Upper lobe of left lung (tissue), 4 donors: ENCODE data around the gene TRIM50.

Source experiments
- POLR2A ChIP-seq, 4 donors: fragments of 450-650 bp; IDR thresholded peaks; one replicate each; pipeline ENCODE4 v1.5.1; 2016 to 2017; ENCODE audit warnings: antibody characterized with exemption in 4 of 4, mild to moderate bottlenecking in 2 of 4
- TF ChIP-seq, protein P1 (sequence below), 6 experiments: fragments of 450-650 bp in 4 of 6; fragments of 200-600 bp in 2 of 6; sonication (generic) in 2 of 6; IDR thresholded peaks; one replicate each; pipeline ENCODE4 v1.5.1; 2016 to 2019; ENCODE audit warnings: antibody characterized with exemption in 6 of 6

DNA sequence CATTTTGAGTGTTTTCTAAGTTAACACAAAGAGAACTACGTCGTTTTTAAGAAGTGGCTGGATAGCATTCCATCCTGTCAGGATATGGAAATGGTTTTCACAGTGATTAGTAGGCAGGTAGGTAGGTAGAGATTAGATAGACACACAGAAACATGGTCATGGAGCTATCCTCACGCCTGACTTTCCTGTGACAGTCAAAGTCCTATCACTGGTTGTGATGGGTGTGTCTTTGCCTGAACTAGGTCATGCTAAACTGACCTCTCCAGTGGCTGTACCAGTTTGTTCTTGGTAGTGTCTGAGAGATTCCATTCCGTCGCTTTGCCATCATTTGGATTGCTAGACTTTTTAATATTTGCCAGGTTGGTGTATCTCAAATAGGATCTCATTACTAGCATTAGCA is 28.3 kb upstream of the TRIM50 start:
- TF ChIP-seq, protein P1, sequence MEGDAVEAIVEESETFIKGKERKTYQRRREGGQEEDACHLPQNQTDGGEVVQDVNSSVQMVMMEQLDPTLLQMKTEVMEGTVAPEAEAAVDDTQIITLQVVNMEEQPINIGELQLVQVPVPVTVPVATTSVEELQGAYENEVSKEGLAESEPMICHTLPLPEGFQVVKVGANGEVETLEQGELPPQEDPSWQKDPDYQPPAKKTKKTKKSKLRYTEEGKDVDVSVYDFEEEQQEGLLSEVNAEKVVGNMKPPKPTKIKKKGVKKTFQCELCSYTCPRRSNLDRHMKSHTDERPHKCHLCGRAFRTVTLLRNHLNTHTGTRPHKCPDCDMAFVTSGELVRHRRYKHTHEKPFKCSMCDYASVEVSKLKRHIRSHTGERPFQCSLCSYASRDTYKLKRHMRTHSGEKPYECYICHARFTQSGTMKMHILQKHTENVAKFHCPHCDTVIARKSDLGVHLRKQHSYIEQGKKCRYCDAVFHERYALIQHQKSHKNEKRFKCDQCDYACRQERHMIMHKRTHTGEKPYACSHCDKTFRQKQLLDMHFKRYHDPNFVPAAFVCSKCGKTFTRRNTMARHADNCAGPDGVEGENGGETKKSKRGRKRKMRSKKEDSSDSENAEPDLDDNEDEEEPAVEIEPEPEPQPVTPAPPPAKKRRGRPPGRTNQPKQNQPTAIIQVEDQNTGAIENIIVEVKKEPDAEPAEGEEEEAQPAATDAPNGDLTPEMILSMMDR (IDR thresholded peaks at IDR 0.05): no peak
- TF ChIP-seq POLR2A (IDR thresholded peaks at IDR 0.05): no peak
